PC-3 (cell line): ENCODE measurements around the gene PPARG.

Source experiments
- EZH2 ChIP-seq: fragments of 300-600 bp; sonication (generic); IDR thresholded peaks from one replicate; pipeline ENCODE4 v1.6.1; 2017; ENCODE audit warnings: antibody characterized with exemption, mild to moderate bottlenecking, low read length; ENCODE audit not compliant: unreplicated experiment
- TF ChIP-seq, protein P1 (sequence below): fragments of 300-600 bp; sonication (generic); conservative IDR thresholded peaks from 2 replicates; pipeline ENCODE4 v1.5.1; 2017; ENCODE audit warnings: antibody characterized with exemption, low read depth, mild to moderate bottlenecking, low read length

DNA sequence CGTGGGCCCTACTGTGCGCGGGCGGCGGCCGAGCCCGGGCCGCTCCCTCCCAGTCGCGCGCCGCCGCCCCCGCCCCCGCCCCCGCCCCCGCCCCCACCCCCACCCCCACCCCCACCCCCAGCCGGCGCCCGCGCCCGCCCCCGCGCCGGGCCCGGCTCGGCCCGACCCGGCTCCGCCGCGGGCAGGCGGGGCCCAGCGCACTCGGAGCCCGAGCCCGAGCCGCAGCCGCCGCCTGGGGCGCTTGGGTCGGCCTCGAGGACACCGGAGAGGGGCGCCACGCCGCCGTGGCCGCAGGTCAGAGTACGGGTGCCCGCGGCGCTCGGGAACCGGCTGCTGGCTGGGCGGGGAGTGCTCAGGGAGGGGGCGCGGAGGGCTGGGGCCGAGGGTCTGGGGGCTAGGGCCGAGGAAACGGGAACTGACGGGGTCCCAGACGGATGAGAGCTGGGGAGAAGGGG, 1.1 kb upstream of the PPARG start:
- TF ChIP-seq, protein P1, sequence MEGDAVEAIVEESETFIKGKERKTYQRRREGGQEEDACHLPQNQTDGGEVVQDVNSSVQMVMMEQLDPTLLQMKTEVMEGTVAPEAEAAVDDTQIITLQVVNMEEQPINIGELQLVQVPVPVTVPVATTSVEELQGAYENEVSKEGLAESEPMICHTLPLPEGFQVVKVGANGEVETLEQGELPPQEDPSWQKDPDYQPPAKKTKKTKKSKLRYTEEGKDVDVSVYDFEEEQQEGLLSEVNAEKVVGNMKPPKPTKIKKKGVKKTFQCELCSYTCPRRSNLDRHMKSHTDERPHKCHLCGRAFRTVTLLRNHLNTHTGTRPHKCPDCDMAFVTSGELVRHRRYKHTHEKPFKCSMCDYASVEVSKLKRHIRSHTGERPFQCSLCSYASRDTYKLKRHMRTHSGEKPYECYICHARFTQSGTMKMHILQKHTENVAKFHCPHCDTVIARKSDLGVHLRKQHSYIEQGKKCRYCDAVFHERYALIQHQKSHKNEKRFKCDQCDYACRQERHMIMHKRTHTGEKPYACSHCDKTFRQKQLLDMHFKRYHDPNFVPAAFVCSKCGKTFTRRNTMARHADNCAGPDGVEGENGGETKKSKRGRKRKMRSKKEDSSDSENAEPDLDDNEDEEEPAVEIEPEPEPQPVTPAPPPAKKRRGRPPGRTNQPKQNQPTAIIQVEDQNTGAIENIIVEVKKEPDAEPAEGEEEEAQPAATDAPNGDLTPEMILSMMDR = no peak
- no peak for TF ChIP-seq EZH2
